Measurements from ENCODE around the gene MYO1B.

MYO1B gene

GRCh38 chr2:191379375-191379774, 134.2 kb downstream of the MYO1B start:
- H4K20me1 ChIP-seq (ENCODE audit: insufficient read depth, low read length): no peaks in the 10 kb centered on the region
- no peak overlapping the region for H3K27ac ChIP-seq (ENCODE audit: low read depth, low read length, poor library complexity, severe bottlenecking)
- H3K9ac ChIP-seq (ENCODE audit: low read length): no peak overlapping the region

GRCh38 chr2:191382801-191383200, 137.6 kb downstream of the MYO1B start:
- H3K4me3 ChIP-seq (ENCODE audit: low read depth, low read length, poor library complexity, severe bottlenecking): no peak overlapping the region
- no peak overlapping the region for H3K9ac ChIP-seq (ENCODE audit: low read length)
- H3K4me2 ChIP-seq (ENCODE audit: low read length): no peak overlapping the region
- no peaks in the 10 kb centered on the region for H3K36me3 ChIP-seq (ENCODE audit: insufficient read depth, low read length)
- no peak overlapping the region for H3K27ac ChIP-seq (ENCODE audit: low read depth, low read length, poor library complexity, severe bottlenecking)
- H3K9me3 ChIP-seq (ENCODE audit: low read length): no peaks in the 10 kb centered on the region
- TF ChIP-seq EZH2 (IDR thresholded peaks at IDR 0.05; ENCODE audit: borderline replicate concordance, low read length) (no peak), CTCF (IDR thresholded peaks at IDR 0.05; ENCODE audit: low read length) (no peak)
- H3K9me2 ChIP-seq (ENCODE audit: low read depth, low read length): no peaks in the 10 kb centered on the region
- H3K27me3 ChIP-seq (ENCODE audit: insufficient read depth, low read length): no peaks in the 10 kb centered on the region
- H3K4me1 ChIP-seq (ENCODE audit: insufficient read depth, low read length, severe bottlenecking): no peaks in the 10 kb centered on the region
- no peaks in the 10 kb centered on the region for H3K79me2 ChIP-seq (ENCODE audit: insufficient read depth, low read length)
- H4K20me1 ChIP-seq (ENCODE audit: insufficient read depth, low read length): no peaks in the 10 kb centered on the region
- no peaks in the 10 kb centered on the region for H3F3A ChIP-seq (ENCODE audit: insufficient read depth, low read length)
- H2AFZ ChIP-seq (ENCODE audit: low read length): no peak overlapping the region

More at GRCh38 chr2:191379375-191379774, 134.2 kb downstream of the MYO1B start:
- Histone ChIP-seq H3K9me2 (ENCODE audit: low read depth, low read length) (no peaks in the 10 kb centered on the region), H3K4me3 (ENCODE audit: low read depth, low read length, poor library complexity, severe bottlenecking) (no peak overlapping the region), H3K9me3 (ENCODE audit: low read length) (no peaks in the 10 kb centered on the region), H2AFZ (ENCODE audit: low read length) (no peak overlapping the region), H3K27me3 (ENCODE audit: insufficient read depth, low read length) (no peaks in the 10 kb centered on the region), H3F3A (ENCODE audit: insufficient read depth, low read length) (no peaks in the 10 kb centered on the region), H3K79me2 (ENCODE audit: insufficient read depth, low read length) (no peaks in the 10 kb centered on the region), H3K36me3 (ENCODE audit: insufficient read depth, low read length) (no peaks in the 10 kb centered on the region), H3K4me1 (ENCODE audit: insufficient read depth, low read length, severe bottlenecking) (no peaks in the 10 kb centered on the region), H3K4me2 (ENCODE audit: low read length) (no peak overlapping the region)
- no peak for TF ChIP-seq CTCF (IDR thresholded peaks at IDR 0.05; ENCODE audit: low read length)
- no peak for TF ChIP-seq EZH2 (IDR thresholded peaks at IDR 0.05; ENCODE audit: borderline replicate concordance, low read length)

- Histone ChIP-seq H3K9me2 (ENCODE audit: low read depth, low read length) (no peaks in the 10 kb centered on the region), H3K36me3 (ENCODE audit: insufficient read depth, low read length) (no peaks in the 10 kb centered on the region), H3K9me3 (ENCODE audit: low read length) (no peaks in the 10 kb centered on the region), H3K9ac (ENCODE audit: low read length) (no peak overlapping the region), H3K4me2 (ENCODE audit: low read length) (no peak overlapping the region), H3K4me3 (ENCODE audit: low read depth, low read length, poor library complexity, severe bottlenecking) (no peak overlapping the region), H3K27ac (ENCODE audit: low read depth, low read length, poor library complexity, severe bottlenecking) (no peak overlapping the region), H3K4me1 (ENCODE audit: insufficient read depth, low read length, severe bottlenecking) (no peaks in the 10 kb centered on the region), H3F3A (ENCODE audit: insufficient read depth, low read length) (no peaks in the 10 kb centered on the region), H3K79me2 (ENCODE audit: insufficient read depth, low read length) (no peaks in the 10 kb centered on the region), H2AFZ (ENCODE audit: low read length) (no peak overlapping the region), H4K20me1 (ENCODE audit: insufficient read depth, low read length) (no peaks in the 10 kb centered on the region), H3K27me3 (ENCODE audit: insufficient read depth, low read length) (no peaks in the 10 kb centered on the region)
- no peak for TF ChIP-seq CTCF (IDR thresholded peaks at IDR 0.05; ENCODE audit: low read length)
- no peak for TF ChIP-seq EZH2 (IDR thresholded peaks at IDR 0.05; ENCODE audit: borderline replicate concordance, low read length)
Observed at GRCh38 chr2:191383486-191383885, 138.3 kb downstream of the MYO1B start.
